GM12891 (cell line): ENCODE measurements around the gene PSMB7.

Experiments
- DNase-seq: peaks from one replicate; pipeline ENCODE4 v3.0.0; 2011; ENCODE audit warnings: low spot score; ENCODE audit not compliant: insufficient read length
- FAIRE-seq: peaks from 2 replicates; lab custom pipeline; 2011; peaks lifted over from hg19 to GRCh38; lab: Jason Lieb, UNC
- PAX5 ChIP-seq: IDR thresholded peaks from 2 replicates; pipeline ENCODE4 v1.6.1; 2011; ENCODE audit warnings: low read length, moderate library complexity, mild to moderate bottlenecking; ENCODE audit not compliant: insufficient read depth, severe bottlenecking
- POLR2A ChIP-seq: IDR thresholded peaks from 2 replicates; pipeline ENCODE4 v1.6.1; 2011; ENCODE audit warnings: low read depth, low read length, control low read depth
- POLR2AphosphoS5 ChIP-seq: IDR thresholded peaks from 2 replicates; pipeline ENCODE4 v1.6.1; 2011; ENCODE audit warnings: low read depth, low read length, control low read depth
- POU2F2 ChIP-seq: IDR thresholded peaks from 2 replicates; pipeline ENCODE4 v1.6.1; 2011; ENCODE audit warnings: low read depth, mild to moderate bottlenecking, control low read depth, low read length, moderate library complexity
- SPI1 ChIP-seq: IDR thresholded peaks from 2 replicates; pipeline ENCODE4 v1.6.1; 2011; ENCODE audit warnings: low read depth, low read length, control low read depth
- TAF1 ChIP-seq: IDR thresholded peaks from 2 replicates; pipeline ENCODE4 v1.6.1; 2011; ENCODE audit warnings: low read depth, low read length, control low read depth

The PSMB7 gene

GRCh38 chr9:124419832-124420489 lies 4.7 kb upstream of the PSMB7 start:
- FAIRE-seq (no peak), DNase-seq (no peak)
- TF ChIP-seq POLR2AphosphoS5, result no peak

GRCh38 chr9:124415852-124416484 lies 726 bp upstream of the PSMB7 start:
- TF ChIP-seq PAX5 (no peak), SPI1 (no peak), POU2F2 (no peak), POLR2A (no peak), POLR2AphosphoS5 (no peak), TAF1 (no peak)
- FAIRE-seq (no peak), DNase-seq (no peak)

DNA sequence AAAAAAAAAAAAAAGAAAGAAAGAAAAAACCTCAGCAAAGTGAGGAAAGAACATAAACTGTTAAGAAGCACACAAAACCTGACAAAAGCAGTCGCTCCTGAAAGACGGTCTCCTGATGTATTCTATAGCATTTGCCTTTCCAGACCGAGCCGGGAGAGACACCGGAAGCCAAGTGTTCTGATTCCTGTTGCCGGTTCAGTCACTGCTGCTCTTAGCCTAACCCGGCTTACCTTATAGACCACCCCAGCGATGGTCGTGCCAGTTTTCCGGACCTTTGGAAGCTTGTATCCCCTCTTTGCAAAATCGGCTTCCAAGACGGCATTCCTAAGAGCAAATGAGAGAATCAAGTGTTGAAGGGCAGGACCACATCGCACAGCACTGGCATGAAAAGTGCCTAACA lies 630 bp downstream of the PSMB7 start:
- no peak for DNase-seq

DNA sequence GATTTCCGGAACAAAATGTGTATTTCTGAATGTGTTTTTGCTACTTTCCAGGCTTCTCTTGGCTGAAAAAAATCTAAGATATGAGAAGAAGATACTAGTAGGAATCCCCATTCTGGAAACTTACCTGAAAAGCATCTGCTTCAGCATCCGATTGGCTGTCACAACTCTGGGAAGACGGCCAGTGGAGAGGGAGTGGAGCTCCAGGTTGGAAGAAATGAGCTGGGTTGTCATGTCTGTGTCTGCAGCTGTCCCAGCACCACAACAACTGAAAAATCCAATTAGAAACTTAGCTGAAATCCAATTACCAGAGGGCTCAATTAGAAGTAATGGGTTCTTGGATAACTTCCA lies 3.0 kb downstream of the PSMB7 start:
- DNase-seq (no peak), FAIRE-seq (no peak)
- TF ChIP-seq POLR2A (no peak), SPI1 (no peak), POU2F2 (no peak), POLR2AphosphoS5 (no peak), TAF1 (no peak), PAX5 (no peak)

More for the DNA sequence above, 630 bp downstream of the PSMB7 start:
- no peak for FAIRE-seq
- TF ChIP-seq SPI1 (no peak), TAF1 (no peak), POLR2AphosphoS5 (no peak), POU2F2 (no peak), PAX5 (no peak), POLR2A (no peak)

GRCh38 chr9:124411514-124412227 lies 3.6 kb downstream of the PSMB7 start:
- TF ChIP-seq SPI1, result no peak
- TF ChIP-seq POLR2AphosphoS5, result no peak
- no peak for TF ChIP-seq POU2F2
- no peak for TF ChIP-seq TAF1
- no peak for TF ChIP-seq PAX5
- TF ChIP-seq POLR2A, result no peak
- FAIRE-seq (no peak), DNase-seq (no peak)

GRCh38 chr9:124410321-124410913 lies 4.8 kb downstream of the PSMB7 start:
- DNase-seq (no peak), FAIRE-seq (no peak)
- TF ChIP-seq POLR2AphosphoS5, result no peak
- TF ChIP-seq SPI1, result no peak
- TF ChIP-seq POLR2A, result no peak
- no peak for TF ChIP-seq TAF1
- TF ChIP-seq PAX5, result no peak
- no peak for TF ChIP-seq POU2F2

DNA sequence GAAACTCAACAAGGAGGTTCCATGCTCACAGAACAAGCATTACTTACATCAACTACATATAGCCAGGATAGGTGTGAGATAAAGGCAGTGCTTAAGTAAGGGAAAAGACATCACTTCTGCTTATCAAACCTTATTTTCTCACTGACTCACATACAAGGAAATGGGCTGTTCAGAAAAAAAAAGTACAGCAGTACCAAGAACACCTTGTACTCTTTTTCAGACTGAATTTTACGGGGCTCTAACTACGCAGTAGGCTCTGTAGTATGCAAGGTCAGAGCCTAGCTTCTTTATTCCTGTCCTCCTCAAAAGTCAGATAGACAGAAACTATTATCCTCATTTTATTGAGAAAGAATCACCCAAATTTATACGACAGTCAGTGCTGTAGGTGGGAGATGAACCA lies 5.8 kb downstream of the PSMB7 start:
- no peak for DNase-seq
- TF ChIP-seq PAX5 (no peak), TAF1 (no peak), POU2F2 (no peak), SPI1 (no peak), POLR2AphosphoS5 (no peak), POLR2A (no peak)
- no peak for FAIRE-seq

GRCh38 chr9:124403246-124403645 lies 12.0 kb downstream of the PSMB7 start:
- DNase-seq, result no peak
- no peak for FAIRE-seq
- TF ChIP-seq POLR2A (no peak), POLR2AphosphoS5 (no peak), POU2F2 (no peak), TAF1 (no peak), SPI1 (no peak), PAX5 (no peak)
